Stomach (tissue), 4 donors: ENCODE data around the gene TP63.

Experiments
- EP300 ChIP-seq: sonication (generic); formaldehyde crosslinking; IDR thresholded peaks from one replicate; pipeline ENCODE4 v1.6.1; 2017; ENCODE audit warnings: antibody characterized with exemption
- POLR2A ChIP-seq, 4 donors: fragments of 450-650 bp; IDR thresholded peaks; one replicate each; pipeline ENCODE4 v1.6.1; 2016; ENCODE audit warnings: antibody characterized with exemption in 4 of 4, control low read depth in 2 of 4, mild to moderate bottlenecking in 1 of 4, moderate library complexity in 1 of 4
- POLR2AphosphoS5 ChIP-seq, 3 donors: sonication (generic); formaldehyde crosslinking; IDR thresholded peaks; one replicate each; pipeline ENCODE4 v1.6.1; 2016; ENCODE audit warnings: antibody characterized with exemption in 3 of 3
- TF ChIP-seq, protein P1 (sequence below), 7 experiments: fragments of 450-650 bp in 4 of 7; fragments of 200-600 bp in 3 of 7; sonication (generic) in 3 of 7; IDR thresholded peaks; one replicate each; pipeline ENCODE4 v1.5.1; 2016 to 2019; ENCODE audit warnings: antibody characterized with exemption in 7 of 7, control low read depth in 2 of 7, mild to moderate bottlenecking in 1 of 7

DNA sequence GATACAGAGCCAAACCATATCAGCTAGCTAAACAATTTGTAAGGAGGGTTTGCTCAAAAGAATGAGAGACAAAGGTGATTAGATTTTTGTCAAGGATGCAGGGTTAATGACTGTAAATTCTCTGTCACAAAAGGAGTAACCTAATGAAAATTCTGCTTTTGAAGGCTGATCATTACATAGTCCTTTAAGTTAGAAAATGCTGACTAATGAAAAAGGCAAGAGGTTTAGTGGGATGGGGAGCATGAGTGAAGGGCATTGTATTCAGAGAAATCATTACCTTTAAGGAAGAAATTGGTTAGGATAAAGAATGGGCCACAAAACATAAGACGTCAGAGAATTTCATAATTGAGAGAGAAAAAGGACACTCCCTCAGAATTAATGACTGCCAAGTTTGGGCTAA lies 97.7 kb downstream of the TP63 start:
- TF ChIP-seq, protein P1, sequence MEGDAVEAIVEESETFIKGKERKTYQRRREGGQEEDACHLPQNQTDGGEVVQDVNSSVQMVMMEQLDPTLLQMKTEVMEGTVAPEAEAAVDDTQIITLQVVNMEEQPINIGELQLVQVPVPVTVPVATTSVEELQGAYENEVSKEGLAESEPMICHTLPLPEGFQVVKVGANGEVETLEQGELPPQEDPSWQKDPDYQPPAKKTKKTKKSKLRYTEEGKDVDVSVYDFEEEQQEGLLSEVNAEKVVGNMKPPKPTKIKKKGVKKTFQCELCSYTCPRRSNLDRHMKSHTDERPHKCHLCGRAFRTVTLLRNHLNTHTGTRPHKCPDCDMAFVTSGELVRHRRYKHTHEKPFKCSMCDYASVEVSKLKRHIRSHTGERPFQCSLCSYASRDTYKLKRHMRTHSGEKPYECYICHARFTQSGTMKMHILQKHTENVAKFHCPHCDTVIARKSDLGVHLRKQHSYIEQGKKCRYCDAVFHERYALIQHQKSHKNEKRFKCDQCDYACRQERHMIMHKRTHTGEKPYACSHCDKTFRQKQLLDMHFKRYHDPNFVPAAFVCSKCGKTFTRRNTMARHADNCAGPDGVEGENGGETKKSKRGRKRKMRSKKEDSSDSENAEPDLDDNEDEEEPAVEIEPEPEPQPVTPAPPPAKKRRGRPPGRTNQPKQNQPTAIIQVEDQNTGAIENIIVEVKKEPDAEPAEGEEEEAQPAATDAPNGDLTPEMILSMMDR (IDR thresholded peaks at IDR 0.05): no peak
- TF ChIP-seq POLR2AphosphoS5 (IDR thresholded peaks at IDR 0.05) (no peak), EP300 (no peak), POLR2A (IDR thresholded peaks at IDR 0.05) (no peak)
